ENCODE results near the gene AIFM2.

- TF ChIP-seq EZH2 (IDR thresholded peaks at IDR 0.05; ENCODE audit: insufficient read depth, poor library complexity, severe bottlenecking) (no peak), EZH2phosphoT487 (IDR thresholded peaks at IDR 0.05; ENCODE audit: insufficient read depth, low read depth) (no peak)
These were observed 42.6 kb downstream of the AIFM2 start for GRCh38 chr10:70090013-70090412.

Measured in GM23248 (cell line).